Endothelial cell of umbilical vein (primary cell): ENCODE data around the gene PRSS22. TPM values are rescaled to one million over a fixed set of nuclear protein-coding genes. Genes with fewer than 3 reads are reported as not detected.

ENCODE experiments used
- BruUV-seq: library from RNA; stranded (reverse); fragments of 400-500 nt; replicated peaks from 2 replicates; lab custom pipeline; 2021; lab: Mats Ljungman, UMichigan
- CTCF ChIA-PET: fragments of 300-600, 350-600 bp; sonication (Branson Sonifier 250); formaldehyde crosslinking; loops from one replicate; lab custom pipeline; 2021; ENCODE audit warnings: antibody characterized with exemption, inconsistent platforms; lab: Charles Lee
- POLR2A ChIA-PET: fragments of 300-600, 350-600 bp; sonication (Branson Sonifier 250); formaldehyde crosslinking; loops from one replicate; lab custom pipeline; 2021; ENCODE audit warnings: antibody characterized with exemption, inconsistent platforms; lab: Charles Lee
- DNase-seq: peaks from one replicate; pipeline ENCODE4 v3.0.0-alpha.2; 2011; ENCODE audit warnings: low read depth, low spot score
- FAIRE-seq: peaks from 2 replicates; lab custom pipeline; 2011; peaks lifted over from hg19 to GRCh38; lab: Jason Lieb, UNC
- H2AFZ ChIP-seq: 2 replicates; pipeline ENCODE4 v1.6.0; 2012; ENCODE audit warnings: low read depth, low read length, control low read depth, inconsistent platforms
- H3K27ac ChIP-seq: 2 replicates; pipeline ENCODE4 v1.5.1; 2011; ENCODE audit warnings: low read depth, mild to moderate bottlenecking, control low read depth, low read length, moderate library complexity; ENCODE audit not compliant: insufficient read depth
- H3K27me3 ChIP-seq, 2 experiments: 2 replicates each; pipeline versions ENCODE4 v1.6.0 to v1.6.1; 2011; ENCODE audit warnings: low read length in 2 of 2, mixed read lengths in 1 of 2; ENCODE audit not compliant: control insufficient read depth in 2 of 2, insufficient read depth in 2 of 2
- H3K36me3 ChIP-seq, 2 experiments: 2 replicates in 1 of 2; 3 replicates in 1 of 2; pipeline ENCODE4 v1.5.1; 2011; ENCODE audit warnings: low read length in 2 of 2, mild to moderate bottlenecking in 1 of 2, moderate library complexity in 1 of 2; ENCODE audit not compliant: control insufficient read depth in 2 of 2, insufficient read depth in 2 of 2; ENCODE audit errors: extremely low read depth in 1 of 2
- H3K4me1 ChIP-seq: 3 replicates; pipeline ENCODE4 v1.5.1; 2011; ENCODE audit warnings: mild to moderate bottlenecking, low read length; ENCODE audit not compliant: control insufficient read depth, insufficient read depth; ENCODE audit errors: extremely low read depth
- H3K4me2 ChIP-seq: 2 replicates; pipeline ENCODE4 v1.6.1; 2011; ENCODE audit warnings: low read length, control low read depth, mixed read lengths; ENCODE audit not compliant: insufficient read depth
- H3K4me3 ChIP-seq, 3 experiments: fragments of 200-600 bp in 1 of 3; sonication (generic), shearing (Covaris generic) in 1 of 3; replicated peaks in 1 of 3; 2 replicates each; pipeline ENCODE4 v1.5.1; 2011 to 2016; ENCODE audit warnings: control low read depth in 3 of 3, low read length in 3 of 3, mild to moderate bottlenecking in 2 of 3, inconsistent platforms in 1 of 3, low read depth in 1 of 3, moderate library complexity in 1 of 3; ENCODE audit not compliant: insufficient read depth in 1 of 3
- H3K79me2 ChIP-seq: 2 replicates; pipeline ENCODE4 v1.6.0; 2012; ENCODE audit warnings: low read length, inconsistent platforms; ENCODE audit not compliant: control insufficient read depth, insufficient read depth
- H3K9ac ChIP-seq: replicated peaks from 2 replicates; pipeline ENCODE3; 2011; ENCODE audit warnings: low read length, control low read depth; ENCODE audit not compliant: insufficient read depth; ENCODE audit errors: extremely low read depth
- H3K9me1 ChIP-seq: replicated peaks from 3 replicates; pipeline ENCODE4 v1.6.0; 2011; ENCODE audit warnings: mild to moderate bottlenecking, low read length; ENCODE audit not compliant: control insufficient read depth, insufficient read depth; ENCODE audit errors: extremely low read depth
- H3K9me3 ChIP-seq: replicated peaks from 2 replicates; pipeline ENCODE4 v1.5.1; 2012; ENCODE audit warnings: low read length, inconsistent platforms; ENCODE audit not compliant: control insufficient read depth, insufficient read depth
- H4K20me1 ChIP-seq: replicated peaks from 2 replicates; pipeline ENCODE3; 2011; ENCODE audit warnings: mild to moderate bottlenecking, low read length; ENCODE audit not compliant: control insufficient read depth, insufficient read depth; ENCODE audit errors: extremely low read depth
- EZH2 ChIP-seq: IDR thresholded peaks from 2 replicates; pipeline ENCODE4 v1.6.1; 2012; ENCODE audit warnings: borderline replicate concordance, low read depth, mild to moderate bottlenecking, moderate library complexity, low read length, inconsistent platforms; ENCODE audit not compliant: severe bottlenecking
- FOS ChIP-seq: IDR thresholded peaks from 2 replicates; pipeline ENCODE4 v1.6.1; 2011; ENCODE audit warnings: mild to moderate bottlenecking, low read length, moderate library complexity, borderline replicate concordance; ENCODE audit not compliant: insufficient read depth
- GATA2 ChIP-seq: IDR thresholded peaks from 2 replicates; pipeline ENCODE4 v1.7.0; 2011; ENCODE audit warnings: low read depth, mild to moderate bottlenecking, moderate library complexity, mixed read lengths, low read length; ENCODE audit not compliant: insufficient read length, insufficient read depth
- JUN ChIP-seq: IDR thresholded peaks from 2 replicates; pipeline ENCODE4 v1.6.1; 2011; ENCODE audit warnings: borderline replicate concordance, low read depth; ENCODE audit not compliant: insufficient read length, insufficient read depth
- MYC ChIP-seq: IDR thresholded peaks from one replicate; pipeline ENCODE4 v1.6.1; 2011; ENCODE audit warnings: mild to moderate bottlenecking, low read depth, low read length
- POLR2A ChIP-seq: IDR thresholded peaks from 2 replicates; pipeline ENCODE4 v1.6.1; 2012; ENCODE audit warnings: low read depth, mild to moderate bottlenecking, control low read depth, low read length
- POLR2AphosphoS5 ChIP-seq: IDR thresholded peaks from 2 replicates; pipeline ENCODE4 v1.6.1; 2012; ENCODE audit warnings: low read depth, mild to moderate bottlenecking, control low read depth, low read length, moderate library complexity; ENCODE audit not compliant: insufficient read depth
- dilution Hi-C: fragments of 300-500 bp; cut with MboI; formaldehyde crosslinking; loops from one replicate; pipeline ENCODE4 v1.15.0; 2019; ENCODE audit warnings: low sequenced_read_pairs; ENCODE audit not compliant: extremely low pct_ligation_motif_present
- intact Hi-C: fragments of 100-400 bp; cut with micrococcal nuclease; formaldehyde crosslinking; loops from one replicate; pipeline ENCODE4 v1.10.0; 2022
- polyA plus RNA-seq, 4 experiments: library from polyadenylated mRNA; depleted of rRNA in 3 of 4; stranded (reverse) in 3 of 4; unstranded in 1 of 4; fragments of >200 nt; gene quantifications; 2 replicates each; pipeline versions ENCODE4 v1.2.1 to v1.2.3, GENCODE V29; 2011 to 2012; ENCODE audit warnings: missing spikeins in 1 of 4
- total RNA-seq: library from RNA; stranded (reverse); gene quantifications from 2 replicates; pipeline ENCODE4 v1.2.3, GENCODE V29; 2021
- TF ChIP-seq, protein P1 (sequence below): IDR thresholded peaks from 2 replicates; pipeline ENCODE4 v1.6.1; 2011; ENCODE audit not compliant: insufficient read depth, insufficient read length
- TF ChIP-seq, protein P2 (sequence below), 2 donors: IDR thresholded peaks; 1 replicate in 1 of 2; 2 replicates in 1 of 2; pipeline ENCODE4 v1.5.1; 2011; ENCODE audit warnings: low read length in 2 of 2, mild to moderate bottlenecking in 2 of 2, moderate library complexity in 2 of 2, control low read depth in 1 of 2, inconsistent platforms in 1 of 2, low read depth in 1 of 2; ENCODE audit not compliant: insufficient read depth in 1 of 2; ENCODE audit errors: extremely low read depth in 1 of 2

Gene PRSS22
- total and polyA plus RNA-seq, 2 donors (not counting 3 experiments of a cell fraction or from before 2014, with no cell fraction given), result not detected

DNA sequence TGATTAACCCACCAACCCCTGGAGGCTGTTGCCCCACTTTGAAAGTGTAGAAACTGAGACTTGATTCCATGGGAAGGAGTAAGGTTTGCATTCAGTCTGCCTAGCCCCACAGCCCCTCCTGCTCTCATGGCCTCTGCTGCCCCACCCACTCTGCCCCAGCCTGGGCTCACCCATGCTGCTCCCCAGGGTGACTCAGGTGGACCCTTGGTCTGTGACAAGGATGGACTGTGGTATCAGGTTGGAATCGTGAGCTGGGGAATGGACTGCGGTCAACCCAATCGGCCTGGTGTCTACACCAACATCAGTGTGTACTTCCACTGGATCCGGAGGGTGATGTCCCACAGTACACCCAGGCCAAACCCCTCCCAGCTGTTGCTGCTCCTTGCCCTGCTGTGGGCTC, 53.2 kb downstream of the PRSS22 start:
- H3K4me1 ChIP-seq, result no peaks in the 10 kb centered on the region
- POLR2A ChIA-PET, result no interaction called here
- no peaks in the 10 kb centered on the region for H3K9me1 ChIP-seq
- H3K79me2 ChIP-seq, result no peaks in the 10 kb centered on the region
- dilution Hi-C loops, result no loop called here
- CTCF ChIA-PET, result no interaction called here
- no peak for FAIRE-seq
- H3K9ac ChIP-seq, result no peak overlapping the region
- DNase-seq, result no peak
- intact Hi-C loops, result no loop called here
- TF ChIP-seq, protein P1, sequence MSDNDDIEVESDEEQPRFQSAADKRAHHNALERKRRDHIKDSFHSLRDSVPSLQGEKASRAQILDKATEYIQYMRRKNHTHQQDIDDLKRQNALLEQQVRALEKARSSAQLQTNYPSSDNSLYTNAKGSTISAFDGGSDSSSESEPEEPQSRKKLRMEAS, result no peak
- TF ChIP-seq MYC (no peak), JUN (no peak), POLR2A (no peak), FOS (no peak), POLR2AphosphoS5 (no peak), GATA2 (no peak), EZH2 (no peak)
- TF ChIP-seq, protein P2, sequence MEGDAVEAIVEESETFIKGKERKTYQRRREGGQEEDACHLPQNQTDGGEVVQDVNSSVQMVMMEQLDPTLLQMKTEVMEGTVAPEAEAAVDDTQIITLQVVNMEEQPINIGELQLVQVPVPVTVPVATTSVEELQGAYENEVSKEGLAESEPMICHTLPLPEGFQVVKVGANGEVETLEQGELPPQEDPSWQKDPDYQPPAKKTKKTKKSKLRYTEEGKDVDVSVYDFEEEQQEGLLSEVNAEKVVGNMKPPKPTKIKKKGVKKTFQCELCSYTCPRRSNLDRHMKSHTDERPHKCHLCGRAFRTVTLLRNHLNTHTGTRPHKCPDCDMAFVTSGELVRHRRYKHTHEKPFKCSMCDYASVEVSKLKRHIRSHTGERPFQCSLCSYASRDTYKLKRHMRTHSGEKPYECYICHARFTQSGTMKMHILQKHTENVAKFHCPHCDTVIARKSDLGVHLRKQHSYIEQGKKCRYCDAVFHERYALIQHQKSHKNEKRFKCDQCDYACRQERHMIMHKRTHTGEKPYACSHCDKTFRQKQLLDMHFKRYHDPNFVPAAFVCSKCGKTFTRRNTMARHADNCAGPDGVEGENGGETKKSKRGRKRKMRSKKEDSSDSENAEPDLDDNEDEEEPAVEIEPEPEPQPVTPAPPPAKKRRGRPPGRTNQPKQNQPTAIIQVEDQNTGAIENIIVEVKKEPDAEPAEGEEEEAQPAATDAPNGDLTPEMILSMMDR (IDR thresholded peaks at IDR 0.05; ENCODE audit: extremely low read depth in 1 of 2, insufficient read depth in 1 of 2, low read depth in 1 of 2, low read length in 2 of 2), result no peak
- H2AFZ ChIP-seq, result no peak overlapping the region
- H3K27ac ChIP-seq, result no peak overlapping the region
- H3K27me3 ChIP-seq, result peaks cover 5 to 12% of the 10 kb centered on the region in 2 experiments
- no peak overlapping the region for H3K4me3 ChIP-seq
- no peaks in the 10 kb centered on the region for H3K36me3 ChIP-seq
- H3K4me2 ChIP-seq, result no peak overlapping the region
- BruUV-seq, result no TSS peak
- H4K20me1 ChIP-seq, result no peaks in the 10 kb centered on the region
- no peaks in the 10 kb centered on the region for H3K9me3 ChIP-seq
